Fibroblast of pulmonary artery (primary cell): Measurements from ENCODE around the gene SLC39A11.

Experiments
- DNase-seq: peaks from one replicate; pipeline ENCODE4 v3.0.0-alpha.2; 2010; ENCODE audit warnings: low read depth
- H3K4me3 ChIP-seq: replicated peaks from 2 replicates; pipeline ENCODE4 v1.5.1; 2011; ENCODE audit warnings: low read depth, mild to moderate bottlenecking, control low read depth, low read length, moderate library complexity
- TF ChIP-seq, protein P1 (sequence below): IDR thresholded peaks from 2 replicates; pipeline ENCODE4 v1.5.1; 2011; ENCODE audit warnings: mild to moderate bottlenecking, control low read depth, low read length, inconsistent platforms; ENCODE audit errors: missing control alignments

Gene SLC39A11

DNA sequence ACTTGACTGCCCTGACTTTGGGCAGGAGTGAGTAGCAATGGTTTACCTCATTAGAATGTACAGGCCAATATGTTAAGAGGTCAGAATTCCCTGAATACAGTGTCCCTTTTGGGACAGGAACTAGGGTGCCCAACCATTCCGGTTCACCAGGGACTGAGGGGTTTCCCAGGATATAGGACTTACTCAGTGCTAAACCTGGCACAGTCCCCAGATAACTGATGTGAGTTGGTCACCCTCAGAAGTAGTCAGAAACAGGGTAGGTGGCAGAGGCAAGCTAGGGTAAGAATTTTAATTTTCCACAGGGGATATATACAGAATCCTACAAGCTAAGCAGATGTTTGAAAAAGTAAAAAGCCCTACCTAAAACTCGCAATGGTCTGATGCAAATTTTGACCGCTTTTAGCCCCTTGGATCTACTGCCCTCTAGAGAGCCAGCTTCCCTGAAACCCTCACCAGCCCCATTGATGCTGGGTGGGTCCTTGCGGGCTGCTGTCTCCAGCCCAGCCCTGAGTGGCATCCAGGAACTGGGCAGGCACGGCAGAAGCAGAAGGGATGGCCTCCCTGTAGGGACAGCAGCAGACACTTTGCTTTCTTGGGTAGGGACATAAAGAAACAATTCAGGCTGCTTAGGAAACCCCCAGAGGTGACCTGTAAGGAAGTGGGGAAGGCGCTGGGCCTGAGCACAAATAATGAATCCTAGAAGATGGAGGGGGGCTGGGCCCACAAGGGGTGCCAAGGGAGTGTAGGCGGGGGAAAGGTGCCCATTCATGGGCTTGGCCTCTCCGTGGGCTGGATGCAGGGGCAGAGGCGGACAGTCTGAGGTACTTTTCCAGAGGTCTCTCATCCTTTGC lies 434.8 kb downstream of the SLC39A11 start:
- DNase-seq: no peak

DNA sequence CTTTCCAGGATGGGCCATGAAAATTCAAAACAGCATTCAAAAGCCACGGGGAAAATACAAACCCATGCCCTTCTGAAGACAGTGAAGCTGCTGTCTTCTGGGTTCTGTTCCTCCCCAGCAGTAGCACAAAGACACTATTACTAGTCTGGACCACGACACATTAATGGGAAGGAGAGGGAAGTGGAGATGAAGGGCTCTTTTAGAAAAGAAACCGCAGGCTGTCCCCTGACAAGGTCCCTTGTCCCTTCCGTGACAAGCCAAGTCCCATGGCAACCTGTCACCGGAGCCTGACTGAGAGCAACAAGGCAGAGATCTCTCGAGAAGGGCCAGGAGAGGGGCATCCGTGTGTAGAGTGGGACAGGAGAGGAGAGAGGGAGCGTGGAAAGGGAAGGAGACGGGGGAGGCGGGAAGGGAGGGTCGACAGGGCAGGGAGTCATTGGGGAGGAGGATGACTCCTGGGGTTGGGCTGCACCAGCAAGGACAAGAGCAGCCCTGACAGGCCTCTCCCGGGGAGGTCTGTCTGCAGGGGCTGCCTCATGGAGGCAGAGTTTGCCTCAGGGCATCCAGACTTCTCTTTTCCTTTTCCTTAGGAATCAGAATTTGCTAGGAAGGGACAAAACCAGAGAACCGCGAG lies 436.2 kb downstream of the SLC39A11 start:
- TF ChIP-seq, protein P1, sequence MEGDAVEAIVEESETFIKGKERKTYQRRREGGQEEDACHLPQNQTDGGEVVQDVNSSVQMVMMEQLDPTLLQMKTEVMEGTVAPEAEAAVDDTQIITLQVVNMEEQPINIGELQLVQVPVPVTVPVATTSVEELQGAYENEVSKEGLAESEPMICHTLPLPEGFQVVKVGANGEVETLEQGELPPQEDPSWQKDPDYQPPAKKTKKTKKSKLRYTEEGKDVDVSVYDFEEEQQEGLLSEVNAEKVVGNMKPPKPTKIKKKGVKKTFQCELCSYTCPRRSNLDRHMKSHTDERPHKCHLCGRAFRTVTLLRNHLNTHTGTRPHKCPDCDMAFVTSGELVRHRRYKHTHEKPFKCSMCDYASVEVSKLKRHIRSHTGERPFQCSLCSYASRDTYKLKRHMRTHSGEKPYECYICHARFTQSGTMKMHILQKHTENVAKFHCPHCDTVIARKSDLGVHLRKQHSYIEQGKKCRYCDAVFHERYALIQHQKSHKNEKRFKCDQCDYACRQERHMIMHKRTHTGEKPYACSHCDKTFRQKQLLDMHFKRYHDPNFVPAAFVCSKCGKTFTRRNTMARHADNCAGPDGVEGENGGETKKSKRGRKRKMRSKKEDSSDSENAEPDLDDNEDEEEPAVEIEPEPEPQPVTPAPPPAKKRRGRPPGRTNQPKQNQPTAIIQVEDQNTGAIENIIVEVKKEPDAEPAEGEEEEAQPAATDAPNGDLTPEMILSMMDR: no peak
- no peak overlapping the region for H3K4me3 ChIP-seq
- DNase-seq: no peak

More for the DNA sequence above, 434.8 kb downstream of the SLC39A11 start:
- TF ChIP-seq, protein P1: no peak
- H3K4me3 ChIP-seq: no peak overlapping the region

DNA sequence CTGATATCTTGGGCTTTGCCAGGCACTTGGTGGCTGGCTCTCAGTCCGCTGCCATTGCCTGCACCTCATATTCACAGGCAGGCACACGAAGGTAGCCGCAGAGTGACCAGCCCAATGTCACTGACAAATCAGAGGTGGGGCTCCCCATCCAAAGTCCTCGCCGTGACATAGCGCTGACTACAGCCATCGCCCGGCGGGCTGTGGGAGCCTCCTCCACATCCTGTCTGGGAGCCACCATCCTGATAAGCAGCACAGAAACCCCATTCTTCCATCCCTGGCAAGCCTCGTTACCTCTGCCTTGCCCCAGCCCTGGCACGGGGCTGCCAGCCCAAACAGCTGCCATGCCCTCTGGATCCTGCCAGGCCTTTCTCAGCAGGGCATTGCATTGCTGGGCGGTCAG lies 437.8 kb downstream of the SLC39A11 start:
- H3K4me3 ChIP-seq: no peak overlapping the region
- TF ChIP-seq, protein P1: no peak
- no peak for DNase-seq

DNA sequence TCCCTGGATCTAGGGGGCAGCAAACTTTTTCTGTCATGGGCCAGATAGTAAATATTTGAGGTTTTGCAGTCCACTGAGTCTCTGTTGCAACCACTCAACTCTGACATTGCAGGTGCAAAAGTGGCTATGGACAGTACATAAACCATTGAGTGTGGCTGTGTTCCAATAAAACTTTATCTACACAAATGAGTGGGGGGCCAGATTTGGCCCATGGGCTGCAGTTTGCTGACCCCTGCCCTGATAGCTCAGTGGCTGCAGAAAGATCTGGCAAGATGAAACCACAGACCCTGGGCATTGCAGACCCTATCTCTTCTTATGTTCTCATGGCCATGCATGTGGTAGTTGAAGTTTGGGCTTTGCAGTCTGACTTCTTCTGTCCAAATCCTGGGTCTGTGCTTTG lies 440.5 kb downstream of the SLC39A11 start:
- no peak for DNase-seq
- no peak overlapping the region for H3K4me3 ChIP-seq
- TF ChIP-seq, protein P1: no peak

DNA sequence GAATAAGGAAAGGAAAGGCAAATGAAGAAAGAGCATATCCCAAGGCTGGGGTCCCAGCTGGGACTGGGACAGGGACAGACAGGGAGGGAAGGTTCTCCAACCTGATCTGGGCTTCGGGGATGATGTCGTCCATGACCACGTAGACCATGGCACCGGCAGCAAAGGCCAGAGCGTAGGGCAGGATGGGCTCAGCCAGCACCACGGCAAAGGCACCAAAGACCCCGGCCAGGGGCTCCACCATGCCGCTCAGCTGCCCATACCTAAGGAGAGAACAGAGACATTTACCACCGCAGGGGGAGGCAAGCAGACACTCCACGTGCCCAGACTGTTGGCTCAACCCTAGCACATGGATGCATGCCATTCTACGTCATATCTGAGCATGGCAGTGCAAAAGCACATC lies 443.8 kb downstream of the SLC39A11 start:
- DNase-seq: no peak
- TF ChIP-seq, protein P1: no peak
- no peak overlapping the region for H3K4me3 ChIP-seq

DNA sequence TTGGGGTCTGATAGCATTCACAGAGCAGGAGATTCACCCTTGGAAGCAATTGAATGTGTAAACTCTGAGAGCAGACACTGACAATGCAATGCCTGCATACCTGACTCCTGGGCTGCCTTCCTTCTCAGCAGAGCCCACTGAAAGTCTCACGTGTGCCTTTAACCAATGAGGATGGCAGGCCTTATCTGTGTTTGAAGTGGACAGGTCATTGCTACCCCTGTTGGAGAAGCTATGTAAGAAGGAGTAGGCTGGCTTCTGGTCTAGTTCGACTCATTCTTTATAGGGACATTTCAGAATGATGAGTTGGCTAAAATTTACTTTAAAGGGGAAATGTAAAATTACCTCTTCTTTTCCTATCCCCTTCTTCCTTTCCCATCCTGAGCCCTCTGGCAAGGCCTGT lies 446.3 kb downstream of the SLC39A11 start:
- TF ChIP-seq, protein P1: no peak
- no peak for DNase-seq
- H3K4me3 ChIP-seq: no peak overlapping the region
